Bone marrow (tissue), 2 donors: ENCODE results near the gene DCC.

ENCODE experiments used
- DNase-seq, 2 donors: peaks; one replicate each; lab custom pipeline; 2025; lab: John Stamatoyannopoulos, UW

DCC gene, protein sequence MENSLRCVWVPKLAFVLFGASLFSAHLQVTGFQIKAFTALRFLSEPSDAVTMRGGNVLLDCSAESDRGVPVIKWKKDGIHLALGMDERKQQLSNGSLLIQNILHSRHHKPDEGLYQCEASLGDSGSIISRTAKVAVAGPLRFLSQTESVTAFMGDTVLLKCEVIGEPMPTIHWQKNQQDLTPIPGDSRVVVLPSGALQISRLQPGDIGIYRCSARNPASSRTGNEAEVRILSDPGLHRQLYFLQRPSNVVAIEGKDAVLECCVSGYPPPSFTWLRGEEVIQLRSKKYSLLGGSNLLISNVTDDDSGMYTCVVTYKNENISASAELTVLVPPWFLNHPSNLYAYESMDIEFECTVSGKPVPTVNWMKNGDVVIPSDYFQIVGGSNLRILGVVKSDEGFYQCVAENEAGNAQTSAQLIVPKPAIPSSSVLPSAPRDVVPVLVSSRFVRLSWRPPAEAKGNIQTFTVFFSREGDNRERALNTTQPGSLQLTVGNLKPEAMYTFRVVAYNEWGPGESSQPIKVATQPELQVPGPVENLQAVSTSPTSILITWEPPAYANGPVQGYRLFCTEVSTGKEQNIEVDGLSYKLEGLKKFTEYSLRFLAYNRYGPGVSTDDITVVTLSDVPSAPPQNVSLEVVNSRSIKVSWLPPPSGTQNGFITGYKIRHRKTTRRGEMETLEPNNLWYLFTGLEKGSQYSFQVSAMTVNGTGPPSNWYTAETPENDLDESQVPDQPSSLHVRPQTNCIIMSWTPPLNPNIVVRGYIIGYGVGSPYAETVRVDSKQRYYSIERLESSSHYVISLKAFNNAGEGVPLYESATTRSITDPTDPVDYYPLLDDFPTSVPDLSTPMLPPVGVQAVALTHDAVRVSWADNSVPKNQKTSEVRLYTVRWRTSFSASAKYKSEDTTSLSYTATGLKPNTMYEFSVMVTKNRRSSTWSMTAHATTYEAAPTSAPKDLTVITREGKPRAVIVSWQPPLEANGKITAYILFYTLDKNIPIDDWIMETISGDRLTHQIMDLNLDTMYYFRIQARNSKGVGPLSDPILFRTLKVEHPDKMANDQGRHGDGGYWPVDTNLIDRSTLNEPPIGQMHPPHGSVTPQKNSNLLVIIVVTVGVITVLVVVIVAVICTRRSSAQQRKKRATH (N-terminal part only)

GRCh38 chr18:52339891-52340371 lies at the start of gene DCC:
Gene DCC (plus strand): TSS chr18:52340197. CDS start chr18:52340788, 591 bp downstream.
- DNase-seq: no peak

DNA sequence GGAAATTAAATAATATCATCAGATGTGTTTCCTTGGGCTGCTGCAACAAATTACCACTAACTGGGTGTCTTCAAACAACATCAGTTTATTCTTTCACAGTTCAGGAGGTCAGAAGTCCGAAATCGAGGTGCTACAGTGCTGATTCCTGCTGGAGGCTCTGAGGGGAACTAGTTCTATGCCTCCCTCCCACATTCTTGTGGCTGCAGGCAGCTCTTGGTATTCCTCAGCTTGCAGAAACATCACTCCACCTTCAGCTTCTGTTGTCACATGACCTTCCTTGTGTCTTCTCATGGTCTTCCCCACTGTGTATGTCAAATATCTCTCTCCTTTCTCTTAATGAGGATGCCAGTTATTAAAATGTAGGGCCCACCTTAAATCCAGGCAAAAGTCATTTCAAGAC lies 29.3 kb upstream of the DCC start:
- no peak for DNase-seq

GRCh38 chr18:52311331-52311730 lies 28.7 kb upstream of the DCC start:
- no peak for DNase-seq

DNA sequence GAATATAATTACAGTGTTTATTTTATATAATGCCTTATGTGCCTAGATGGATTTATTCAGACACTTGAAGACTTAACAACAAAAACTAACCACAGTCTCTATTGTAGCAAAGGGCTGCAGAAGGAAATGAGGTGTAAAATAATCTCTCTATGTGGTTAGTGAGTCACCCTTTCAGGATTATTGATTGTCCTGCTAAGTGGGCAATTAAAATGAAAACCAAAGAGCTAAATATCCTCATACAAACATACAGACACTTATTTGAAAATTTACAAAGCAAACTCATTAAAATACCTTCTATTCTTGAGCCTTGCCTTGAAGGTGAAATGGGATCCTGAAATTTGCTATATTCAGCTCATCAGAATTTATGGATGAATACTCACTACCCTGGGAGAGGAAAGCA lies 27.7 kb upstream of the DCC start:
- no peak for DNase-seq

GRCh38 chr18:52313213-52313612 lies 26.8 kb upstream of the DCC start:
- DNase-seq: no peak

DNA sequence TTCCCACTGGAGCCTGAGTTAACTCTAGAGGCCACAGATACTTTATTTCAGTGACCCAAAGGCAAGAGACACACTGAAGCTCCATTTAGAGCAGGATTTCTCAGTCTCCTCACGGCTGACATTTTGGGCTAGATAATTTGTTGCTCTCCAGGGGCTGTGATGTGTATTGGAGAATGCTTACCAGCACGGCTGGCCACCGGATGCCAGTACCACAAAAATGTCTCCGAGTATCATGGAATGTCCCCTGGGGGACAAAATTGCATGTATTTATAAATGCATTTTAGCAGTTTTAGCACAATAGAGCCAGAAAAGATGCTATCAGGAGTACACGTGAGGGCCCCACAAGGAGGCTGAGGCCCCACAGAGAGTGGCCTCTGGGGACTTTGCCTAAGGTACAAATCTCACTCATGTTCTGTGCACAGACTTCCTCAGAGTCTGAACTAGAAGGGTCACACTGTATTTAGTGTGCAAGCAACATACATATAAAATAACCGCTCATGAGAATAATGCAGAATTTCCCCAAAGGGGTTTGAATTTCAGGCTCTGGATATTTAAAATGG lies 20.5 kb upstream of the DCC start:
- DNase-seq: no peak

DNA sequence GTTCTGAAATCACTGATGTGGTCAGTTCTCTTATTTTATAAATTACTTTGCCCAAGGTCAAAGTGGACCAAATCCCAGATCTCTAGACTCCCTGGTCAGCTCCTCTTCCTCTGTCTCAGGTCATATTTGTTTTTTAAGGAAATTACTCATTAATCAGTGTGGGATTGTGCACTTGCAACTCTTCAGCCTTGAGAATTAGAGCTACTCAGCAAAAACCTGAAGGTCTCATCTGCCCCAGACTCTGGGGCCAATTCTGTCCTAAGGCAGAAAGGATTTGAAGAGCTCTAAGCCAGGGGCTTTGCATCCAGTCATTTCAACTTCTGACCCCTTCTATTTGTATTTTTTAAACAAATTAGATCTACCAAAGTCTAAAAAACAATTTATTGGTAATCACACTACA lies 17.7 kb upstream of the DCC start:
- DNase-seq: no peak

GRCh38 chr18:52323802-52324201 lies 16.2 kb upstream of the DCC start:
- DNase-seq: no peak

GRCh38 chr18:52325997-52326396 lies 14.0 kb upstream of the DCC start:
- no peak for DNase-seq

- no peak for DNase-seq
Measured at GRCh38 chr18:52333860-52334259, 6.1 kb upstream of the DCC start.

DNA sequence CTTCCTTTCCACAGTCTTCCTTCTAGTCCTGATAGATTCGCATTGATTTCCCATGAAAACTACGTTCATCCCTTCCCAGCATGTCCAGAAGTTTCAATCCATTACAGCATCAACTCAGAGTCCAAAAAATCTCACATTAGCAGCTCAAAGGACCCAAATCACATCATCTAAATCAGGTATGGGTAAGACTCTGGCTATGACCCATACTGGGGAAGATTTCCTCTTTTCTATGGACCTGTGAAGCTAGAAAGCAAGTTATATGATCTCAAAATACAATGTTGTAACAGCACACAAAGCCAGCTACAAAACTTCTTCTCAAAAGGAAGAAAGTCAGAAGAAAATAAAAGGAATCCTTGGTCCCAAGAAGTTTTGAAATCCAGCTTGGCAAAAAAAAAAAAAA lies 5.7 kb upstream of the DCC start:
- DNase-seq: no peak

DNA sequence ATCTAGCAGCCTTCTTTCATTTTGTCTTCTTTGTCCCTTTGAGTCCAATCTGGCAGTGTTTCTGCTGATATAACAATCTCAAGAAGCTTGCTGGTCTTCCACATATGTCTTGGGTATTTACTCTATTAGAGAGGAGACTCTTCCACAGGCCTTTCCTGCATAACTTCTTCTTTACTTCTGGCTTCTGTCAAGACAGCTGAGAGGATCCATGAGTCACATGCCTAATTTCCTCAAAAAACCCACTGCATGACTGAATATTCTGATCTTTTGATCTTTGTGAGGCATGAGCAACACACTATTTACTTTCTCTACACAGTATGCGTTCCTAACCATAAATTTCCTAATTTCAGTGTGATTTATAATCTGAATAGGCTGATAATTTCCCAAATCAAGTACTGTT lies 5.1 kb upstream of the DCC start:
- DNase-seq: no peak

- no peak for DNase-seq
Measured at GRCh38 chr18:52337276-52337675, 2.7 kb upstream of the DCC start.

GRCh38 chr18:52340406-52341102 lies 557 bp downstream of the DCC start:
- DNase-seq: no peak

DNA sequence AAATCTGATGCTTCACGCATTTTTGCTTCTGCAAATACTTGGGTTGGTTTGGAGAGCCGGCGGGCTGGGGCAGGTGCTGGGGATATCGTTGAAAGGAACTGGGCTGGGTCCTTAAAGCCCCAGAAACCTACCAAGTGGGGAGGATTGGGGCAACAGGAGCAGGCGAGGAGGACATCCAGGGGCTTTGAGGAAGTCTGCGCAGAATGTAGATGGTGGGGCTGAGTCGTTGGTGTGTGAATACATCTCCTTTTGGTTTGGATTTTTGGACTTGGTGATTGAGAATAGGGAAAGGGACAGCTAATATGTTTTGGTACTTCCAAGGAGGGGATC lies 1.1 kb downstream of the DCC start:
- DNase-seq: no peak

DNA sequence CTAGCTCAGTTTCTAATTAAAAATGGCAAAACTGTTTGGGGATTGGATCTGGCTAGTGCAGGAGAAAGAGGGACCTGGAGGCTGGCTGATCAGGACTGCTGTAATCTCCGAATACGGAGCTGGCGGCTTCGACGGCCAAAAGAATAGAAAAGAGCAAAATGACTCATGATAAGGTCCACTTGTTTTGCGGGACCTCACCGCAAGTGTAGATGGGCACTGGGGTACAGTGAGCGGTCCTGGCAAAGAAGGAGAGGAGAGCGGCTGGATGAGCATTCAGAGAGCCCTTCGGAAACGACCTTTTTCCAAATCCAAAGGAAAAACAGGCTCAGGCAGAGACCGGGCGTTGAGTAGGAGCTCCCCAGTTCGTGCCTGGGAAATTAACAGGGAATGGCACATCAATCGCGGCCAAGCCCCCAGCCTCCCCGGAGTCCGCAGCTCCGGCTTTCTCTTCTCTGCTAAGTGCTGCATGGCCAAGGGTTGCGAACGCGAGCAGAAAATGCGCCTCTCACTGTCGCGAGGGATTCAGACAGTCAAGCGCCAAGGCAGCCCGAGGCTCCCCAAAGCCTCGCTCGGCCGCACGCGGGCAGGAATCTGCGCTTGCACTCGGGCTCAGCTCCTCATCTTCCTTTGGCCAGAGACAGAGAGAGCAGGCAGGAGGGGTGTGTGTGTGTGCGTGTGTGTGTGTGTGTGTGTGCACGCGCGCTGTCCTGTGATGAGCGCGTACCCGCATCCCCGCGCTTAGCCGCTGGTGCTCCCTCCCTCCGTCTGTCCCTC lies 1.8 kb downstream of the DCC start:
- DNase-seq: no peak

DNA sequence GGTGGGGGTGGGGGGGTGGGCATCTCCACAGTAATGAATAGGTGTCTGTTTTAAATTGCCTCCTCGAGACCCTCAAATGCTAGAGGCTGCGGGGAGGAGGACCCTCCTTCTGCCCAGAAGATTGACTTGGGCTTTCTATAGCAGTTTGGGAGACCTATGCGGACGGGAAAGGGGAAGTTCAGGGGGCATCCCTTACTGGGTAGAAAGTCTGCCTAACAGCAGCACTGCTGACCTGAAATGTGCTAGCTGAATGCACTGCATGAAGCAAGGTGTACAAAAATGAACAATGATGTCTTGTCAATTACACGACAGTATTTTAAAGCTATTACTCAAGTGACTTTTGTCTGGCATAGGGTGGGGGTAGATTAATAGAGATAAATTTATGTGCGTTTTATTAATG lies 2.5 kb downstream of the DCC start:
- no peak for DNase-seq

DNA sequence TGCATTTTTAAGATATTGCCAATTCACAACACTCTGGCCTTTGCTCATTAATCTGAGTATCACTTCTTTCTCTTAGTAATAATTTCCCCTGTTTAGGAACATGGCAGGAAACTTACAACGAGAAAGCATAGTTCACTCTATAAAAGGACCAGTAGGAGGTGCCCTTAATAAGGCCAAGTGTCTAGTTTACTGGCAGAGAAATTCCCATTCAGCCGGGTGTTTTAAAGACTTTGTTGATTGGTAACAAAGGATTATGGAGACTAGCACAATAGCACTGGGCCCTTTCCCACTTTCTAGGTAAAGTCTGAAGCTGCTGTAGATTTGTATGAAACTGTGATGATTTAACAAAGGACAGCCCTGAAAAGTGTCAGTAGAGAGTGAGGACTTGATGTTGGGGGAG lies 3.1 kb downstream of the DCC start:
- DNase-seq: no peak

GRCh38 chr18:52343731-52344340 lies 3.8 kb downstream of the DCC start:
- DNase-seq: no peak

DNA sequence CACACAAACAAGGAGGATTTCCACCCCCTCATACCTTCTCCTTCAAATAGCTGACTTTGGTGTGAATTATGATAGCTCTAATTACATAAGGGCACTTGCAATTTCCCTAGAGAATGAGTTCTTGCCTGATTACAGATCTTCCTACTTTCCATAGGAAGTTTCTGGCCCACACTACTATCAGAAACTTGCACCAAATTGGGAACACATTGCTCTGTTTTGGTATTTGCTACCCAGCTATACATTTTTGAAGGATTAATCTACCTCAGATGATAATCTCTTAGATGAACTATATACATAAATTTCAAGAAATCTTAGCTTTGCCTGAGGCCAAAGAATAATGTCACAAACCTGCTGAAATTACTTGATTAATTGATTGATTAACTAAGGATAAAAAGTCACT lies 4.9 kb downstream of the DCC start:
- DNase-seq: no peak

DNA sequence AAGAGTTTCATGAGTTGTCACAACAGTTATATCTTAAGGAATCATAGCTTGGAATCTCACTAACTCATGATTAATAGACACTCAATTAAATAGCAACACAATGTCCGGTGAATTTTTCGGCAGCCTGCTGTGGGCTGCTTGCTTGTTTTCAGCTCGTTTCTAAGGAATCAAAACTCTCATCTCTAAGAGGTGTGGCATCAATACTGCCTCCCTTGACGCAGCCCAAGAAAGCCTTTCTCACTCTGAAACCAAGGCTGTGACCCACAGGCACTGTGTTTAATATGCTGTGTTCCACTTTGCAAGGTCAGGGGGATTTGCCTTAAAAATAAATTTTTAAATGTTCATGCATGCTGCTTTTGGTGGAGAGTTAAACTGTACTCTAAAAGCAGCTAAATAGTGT lies 5.4 kb downstream of the DCC start:
- no peak for DNase-seq
